Kidney glomerular epithelial cell (primary cell): ENCODE data around the gene C3orf20.
A peak's percentile ranks its signal among the peaks of the same experiment; 100 is the strongest.
"Not testable (repeated sequence)": the region's sequence is repeated elsewhere in the genome, so short reads cannot be mapped to it uniquely, and the experiment has no call there.

Source experiments
- DNase-seq: peaks from one replicate; lab custom pipeline; 2025; lab: John Stamatoyannopoulos, UW

Gene C3orf20

GRCh38 chr3:14650193-14650592 is 24.7 kb upstream of the C3orf20 start:
- DNase-seq = no peak

GRCh38 chr3:14651440-14652251 is 23.3 kb upstream of the C3orf20 start, which contains the start of gene CCDC174:
Gene CCDC174, plus strand, starts transcription at chr3:14651762. Its CDS starts 75 bp downstream, at chr3:14651837.
- DNase-seq = peak; percentile 98

DNA sequence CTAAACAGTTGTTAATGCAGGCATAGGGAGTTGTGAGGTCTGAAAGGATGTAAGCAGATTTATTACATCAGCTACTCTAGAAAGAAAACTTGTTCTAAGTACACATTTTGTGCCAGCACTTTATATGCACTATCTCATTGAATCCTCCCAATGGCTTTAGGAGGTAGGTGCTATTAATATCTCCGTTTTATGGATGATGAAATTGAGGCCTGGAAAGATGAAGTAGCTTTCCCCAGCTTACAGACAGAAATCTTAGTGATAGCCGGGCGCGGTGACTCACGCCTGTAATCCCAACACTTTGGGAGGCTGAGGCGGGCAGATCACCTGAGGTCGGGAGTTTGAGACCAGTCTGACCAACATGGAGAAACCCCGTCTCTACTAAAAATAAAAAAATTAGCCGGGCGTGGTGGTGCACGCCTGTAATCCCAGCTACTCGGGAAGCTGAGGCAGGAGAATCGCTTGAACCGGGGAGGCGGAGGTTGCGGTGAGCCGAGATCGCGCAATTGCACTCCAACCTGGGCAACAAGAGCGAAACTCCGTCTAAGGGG is 22.5 kb upstream of the C3orf20 start:
- DNase-seq = not testable (repeated sequence)

GRCh38 chr3:14657579-14657978 is 17.4 kb upstream of the C3orf20 start:
- DNase-seq = no peak

- no peak for DNase-seq
Measured at GRCh38 chr3:14658978-14659377, 16.0 kb upstream of the C3orf20 start.

DNA sequence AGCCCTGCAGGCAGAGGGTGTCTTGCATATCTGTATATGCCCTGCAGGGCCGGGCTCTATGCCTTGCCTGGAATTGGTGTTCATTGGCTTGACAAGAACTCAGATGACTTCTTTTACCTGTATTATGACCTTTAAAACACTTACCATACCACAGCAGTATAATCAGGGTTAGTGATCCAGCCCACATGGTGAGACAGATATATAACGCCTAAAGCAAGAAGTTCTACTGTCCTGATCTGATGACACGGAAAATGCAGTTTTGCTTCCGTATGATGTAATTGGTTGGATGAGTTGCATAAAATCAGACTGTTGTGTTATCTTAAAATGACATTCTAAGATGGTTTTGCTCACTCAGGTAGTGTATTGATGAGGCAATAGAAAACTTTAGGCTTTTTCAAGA is 14.0 kb upstream of the C3orf20 start:
- DNase-seq = no peak

- no peak for DNase-seq
Measured at GRCh38 chr3:14663396-14664135, 11.4 kb upstream of the C3orf20 start.

GRCh38 chr3:14664170-14664569 is 10.8 kb upstream of the C3orf20 start:
- DNase-seq = no peak

DNA sequence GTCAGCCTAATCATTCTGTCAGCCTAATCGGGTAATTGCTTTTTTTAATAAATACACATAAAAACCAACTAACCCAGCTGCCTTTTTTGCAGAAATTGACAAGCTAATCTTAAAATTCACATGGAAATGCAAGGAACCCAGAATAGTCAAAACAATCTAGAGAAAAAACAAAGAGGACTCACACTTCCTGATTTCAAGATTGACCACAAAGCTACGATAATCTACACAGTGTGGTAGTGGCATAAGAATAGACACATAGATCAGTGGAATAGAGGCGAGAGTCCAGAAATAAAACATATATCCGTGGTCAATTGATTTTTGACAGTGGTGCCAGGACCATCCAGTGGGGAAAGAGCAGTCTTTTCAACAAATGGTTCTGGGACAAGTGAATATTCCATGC is 2.4 kb upstream of the C3orf20 start:
- no peak for DNase-seq

DNA sequence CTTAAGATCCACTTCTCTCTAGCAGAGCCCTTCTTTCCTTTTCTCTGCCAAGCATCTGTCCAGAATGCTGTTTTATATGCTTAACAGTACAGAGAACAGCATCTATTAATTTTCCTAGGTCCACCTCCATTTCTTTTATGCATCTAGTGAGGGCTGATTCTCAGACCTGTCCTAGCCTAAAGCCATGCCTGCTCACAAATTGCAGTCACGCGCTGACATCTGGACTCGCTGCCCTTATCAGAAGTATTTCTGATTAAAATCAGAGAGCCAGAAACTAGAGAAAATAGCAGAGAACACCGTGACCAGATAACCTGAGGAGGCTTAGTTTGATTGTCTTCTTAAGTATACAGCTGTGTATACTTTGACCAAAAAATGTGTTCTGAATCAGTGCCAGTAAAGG is 1.9 kb downstream of the C3orf20 start:
- no peak for DNase-seq

- DNase-seq = no peak
Measured at GRCh38 chr3:14678015-14678503, 3.1 kb downstream of the C3orf20 start.

DNA sequence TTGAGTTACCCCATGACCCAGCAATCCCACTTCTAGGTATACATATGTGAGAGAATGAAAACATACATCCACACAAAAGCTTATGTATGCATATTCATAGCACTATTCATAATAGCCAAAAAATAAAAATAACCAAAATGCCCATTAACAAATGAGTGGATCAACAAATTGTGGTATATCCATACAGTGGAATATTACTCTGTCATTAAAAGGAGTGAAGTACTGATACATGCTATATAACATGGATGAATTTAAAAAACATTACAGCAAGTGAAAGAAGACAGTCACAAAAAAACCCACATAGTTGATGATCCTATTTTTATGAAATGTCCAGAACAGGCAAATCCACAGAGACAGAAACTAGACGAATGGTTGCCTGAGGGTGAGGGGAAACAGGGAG is 5.2 kb downstream of the C3orf20 start:
- DNase-seq = no peak

DNA sequence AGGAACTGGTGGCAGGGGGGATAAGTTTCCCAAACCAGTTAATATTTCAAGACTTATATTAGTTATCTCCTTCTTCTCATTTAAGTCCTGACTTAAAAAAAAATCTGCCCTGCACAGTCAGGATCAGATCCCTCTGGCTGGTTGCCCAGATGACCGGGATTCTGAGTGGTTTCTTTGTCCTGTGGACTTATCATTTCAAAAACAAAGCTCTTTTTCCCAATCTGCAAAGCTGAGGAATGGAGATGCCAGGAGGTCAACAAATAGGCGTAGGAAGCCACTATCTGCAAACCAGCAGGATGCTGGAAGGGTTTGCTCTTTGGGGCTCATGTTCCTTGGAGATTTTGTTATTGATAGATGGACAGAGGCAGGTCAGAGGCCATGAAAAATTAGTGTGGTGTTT is 5.8 kb downstream of the C3orf20 start:
- DNase-seq = no peak

GRCh38 chr3:14684447-14684846 is 9.5 kb downstream of the C3orf20 start:
- DNase-seq = no peak

DNA sequence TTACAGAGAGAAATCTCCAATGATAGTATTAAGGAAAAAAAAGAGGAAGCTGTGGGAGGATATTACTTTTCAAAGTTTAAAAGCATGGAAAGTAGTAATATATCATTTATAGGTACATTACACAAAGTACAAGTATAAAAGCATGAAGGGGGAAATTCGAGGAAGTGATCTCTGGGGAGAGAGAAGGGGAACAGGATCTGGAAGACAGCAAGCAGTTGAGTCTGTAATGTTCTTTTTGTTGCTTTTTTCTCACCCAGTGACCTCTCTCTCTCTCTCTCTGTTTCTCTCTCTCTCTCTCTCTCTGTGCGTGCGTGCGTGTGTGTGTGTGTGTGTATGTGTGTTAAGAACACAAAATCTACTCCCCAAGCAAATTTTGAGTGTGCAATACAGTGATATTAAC is 10.2 kb downstream of the C3orf20 start:
- no peak for DNase-seq

GRCh38 chr3:14687360-14687759 is 12.4 kb downstream of the C3orf20 start:
- DNase-seq = no peak

- DNase-seq = no peak
Measured at GRCh38 chr3:14688525-14688924, 13.6 kb downstream of the C3orf20 start.

- no peak for DNase-seq
Measured at GRCh38 chr3:14689247-14689980, 14.5 kb downstream of the C3orf20 start.

DNA sequence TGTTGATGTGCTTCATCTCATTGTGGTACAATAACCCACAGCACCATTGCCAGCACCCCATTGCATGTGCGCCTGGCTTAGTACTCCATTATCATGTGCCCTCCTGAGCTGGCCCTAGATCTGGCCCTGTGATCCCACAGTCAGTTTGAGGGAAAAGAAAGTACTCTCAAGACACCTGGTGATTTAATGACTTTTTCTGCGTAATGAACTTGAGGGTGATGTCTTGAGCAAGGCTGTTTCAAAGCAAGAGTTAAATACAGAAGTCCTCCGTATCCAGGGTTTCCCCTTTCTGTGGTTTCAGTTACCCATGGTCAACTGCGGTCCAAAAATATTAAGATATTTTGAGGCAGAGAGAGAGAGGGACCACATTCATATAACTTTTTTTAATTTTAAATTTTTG is 16.3 kb downstream of the C3orf20 start:
- DNase-seq = no peak

DNA sequence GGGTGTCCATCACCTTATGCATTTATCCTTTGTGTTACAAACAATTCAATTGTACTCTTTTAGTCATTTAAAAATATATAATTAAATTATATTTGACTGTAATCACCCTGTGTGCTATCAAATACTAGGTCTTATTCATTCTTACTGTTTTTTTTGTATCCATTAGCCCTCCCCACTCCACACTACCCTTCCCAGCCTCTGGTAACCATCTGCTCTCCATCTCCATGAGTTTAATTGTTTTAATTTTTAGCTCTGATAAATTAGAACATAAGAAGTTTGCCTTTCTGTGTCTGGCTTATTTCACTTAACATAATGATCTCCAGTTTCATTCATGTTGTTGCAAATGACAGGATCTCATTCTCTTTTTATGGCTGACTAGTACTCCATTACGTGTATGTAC is 16.8 kb downstream of the C3orf20 start:
- DNase-seq = no peak

- DNase-seq = no peak
Measured at GRCh38 chr3:14698601-14699244, 23.8 kb downstream of the C3orf20 start.

- DNase-seq = no peak
Measured at GRCh38 chr3:14699643-14700042, 24.7 kb downstream of the C3orf20 start.
